NCI-H748 (cell line): ENCODE data around the gene AQP4.

Source experiments
- DNase-seq: peaks from one replicate; lab custom pipeline; 2025; ENCODE audit not compliant: unreplicated experiment; lab: John Stamatoyannopoulos, UW

AQP4 gene

GRCh38 chr18:26840965-26841364, 24.5 kb downstream of the AQP4 start:
- peak; percentile 21 for DNase-seq

GRCh38 chr18:26839609-26840008, 25.9 kb downstream of the AQP4 start:
- no peak for DNase-seq

GRCh38 chr18:26832302-26832701, 33.2 kb downstream of the AQP4 start:
- DNase-seq, result no peak

GRCh38 chr18:26827581-26827980, 37.9 kb downstream of the AQP4 start:
- DNase-seq, result no peak

- DNase-seq, result peak; percentile 20
Measured at GRCh38 chr18:26826656-26827235, 38.8 kb downstream of the AQP4 start.

DNA sequence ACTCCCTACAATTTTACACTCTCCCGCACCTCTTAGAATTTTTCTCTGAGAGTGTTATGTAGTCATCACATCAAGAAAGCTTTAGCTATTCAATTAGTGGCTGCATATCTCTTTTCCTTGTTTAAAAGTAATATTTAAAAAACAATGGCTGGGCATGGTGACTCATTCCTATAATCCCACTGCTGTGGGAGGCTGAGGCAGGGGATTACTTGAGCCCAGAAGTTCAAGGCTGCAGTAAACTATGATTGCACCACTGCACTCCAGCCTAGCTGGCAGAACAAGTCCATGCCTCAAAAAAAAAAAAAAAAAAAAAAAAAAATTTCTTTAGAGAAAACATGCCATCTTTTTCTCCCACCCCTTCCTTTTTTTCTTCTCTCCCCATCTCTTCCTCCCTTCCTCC, 44.3 kb downstream of the AQP4 start:
- DNase-seq, result no peak

DNA sequence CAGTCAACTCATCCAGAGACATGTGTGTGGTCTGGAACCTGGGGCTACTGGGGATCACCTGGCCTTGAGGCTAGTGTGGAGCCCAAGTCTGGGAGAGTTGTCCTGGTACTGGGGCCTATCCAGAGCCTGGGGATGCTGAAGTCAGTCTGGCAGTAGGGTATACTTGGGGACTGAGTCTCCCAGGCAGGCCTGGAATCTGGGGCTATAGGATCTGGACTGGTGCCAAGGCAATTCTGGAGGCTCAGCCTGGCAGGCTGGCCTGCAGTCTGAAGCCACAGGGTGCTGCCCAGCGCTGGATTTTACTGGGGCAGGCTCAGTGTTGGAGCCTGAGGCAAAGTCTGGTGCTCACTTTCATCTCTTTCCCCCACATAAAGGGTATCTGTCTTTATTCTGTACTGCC, 46.5 kb downstream of the AQP4 start:
- DNase-seq, result no peak

- no peak for DNase-seq
Measured at GRCh38 chr18:26818461-26818860, 47.0 kb downstream of the AQP4 start.

- peak; percentile 82 for DNase-seq
Measured at GRCh38 chr18:26813043-26813442, 52.5 kb downstream of the AQP4 start.

- DNase-seq, result no peak
Measured at GRCh38 chr18:26812462-26812861, 53.0 kb downstream of the AQP4 start.

DNA sequence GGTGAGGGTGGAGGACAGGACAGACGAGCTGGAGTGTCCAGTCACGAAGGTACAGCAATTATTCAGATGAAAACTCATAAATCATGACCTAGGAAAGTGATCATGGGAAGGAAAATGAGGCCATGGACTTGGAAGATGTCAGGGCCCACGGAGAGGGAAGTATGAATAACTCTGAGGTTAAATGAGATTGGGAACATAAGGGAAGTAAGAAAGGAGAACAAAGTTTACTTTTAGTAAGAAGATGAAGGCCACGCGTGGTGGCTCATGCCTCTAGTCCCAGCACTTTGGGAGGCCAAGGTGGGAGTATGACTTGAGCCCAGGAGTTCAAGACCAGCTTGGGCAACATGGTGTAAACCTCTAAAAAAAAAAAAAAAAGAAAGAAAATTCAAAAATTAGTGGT, 56.2 kb downstream of the AQP4 start:
- DNase-seq, result no peak

GRCh38 chr18:26806224-26806623, 59.3 kb downstream of the AQP4 start:
- no peak for DNase-seq

GRCh38 chr18:26804519-26804918, 61.0 kb downstream of the AQP4 start:
- peak; percentile 46 for DNase-seq

- peak; percentile 27 for DNase-seq
Measured at GRCh38 chr18:26803643-26804042, 61.9 kb downstream of the AQP4 start.

- DNase-seq, result no peak
Measured at GRCh38 chr18:26802330-26803200, 62.9 kb downstream of the AQP4 start.
